ENCODE results near the gene OCA2.
"Not testable (repeated sequence)": the region's sequence is repeated elsewhere in the genome, so short reads cannot be mapped to it uniquely, and the experiment has no call there.

Gene OCA2

DNA sequence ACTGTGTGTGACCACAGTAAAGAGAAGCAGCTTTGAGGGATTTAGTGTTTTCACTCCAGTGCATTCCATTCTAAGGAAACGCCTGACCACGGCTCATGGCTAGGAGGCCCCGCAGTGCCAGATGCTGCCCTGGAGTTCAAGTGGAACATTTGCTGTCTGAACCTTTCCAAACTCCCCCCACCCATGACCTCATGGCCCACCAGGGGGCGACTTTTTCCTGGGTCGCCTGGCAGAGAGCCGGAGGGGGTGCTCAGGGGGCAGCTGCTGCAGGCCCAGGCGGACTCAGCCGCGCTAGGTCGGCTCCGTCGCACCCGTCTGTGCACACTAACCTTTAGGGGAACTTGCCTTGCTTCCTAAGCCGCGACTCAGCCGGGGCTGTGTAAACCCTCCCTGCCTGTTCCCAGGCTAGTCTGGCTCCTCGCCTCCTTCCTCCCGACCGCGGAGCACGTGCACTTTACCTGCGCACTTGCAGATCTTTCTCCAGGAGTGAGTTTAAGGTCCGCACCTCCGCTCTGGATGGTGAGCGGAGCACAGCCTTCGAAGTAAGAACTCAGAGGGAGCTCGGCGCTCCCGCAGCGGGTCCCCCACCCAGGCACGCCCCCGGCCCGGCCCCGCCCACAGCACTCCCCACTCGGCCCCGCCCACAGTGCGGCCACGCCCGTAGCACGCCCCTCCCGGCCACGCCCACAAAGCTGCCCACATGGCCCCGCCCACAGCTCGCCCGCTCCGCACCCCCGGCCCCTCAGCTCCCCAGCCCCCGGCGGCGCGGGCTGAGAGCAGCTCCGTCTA lies at the start of gene OCA2:
OCA2 (minus strand) TSS at position 550 of the 789 bp plus-strand sequence. CDS start 17,441 bp downstream, outside the sequence.
- DNase-seq (ENCODE audit: low read depth): no peak

DNA sequence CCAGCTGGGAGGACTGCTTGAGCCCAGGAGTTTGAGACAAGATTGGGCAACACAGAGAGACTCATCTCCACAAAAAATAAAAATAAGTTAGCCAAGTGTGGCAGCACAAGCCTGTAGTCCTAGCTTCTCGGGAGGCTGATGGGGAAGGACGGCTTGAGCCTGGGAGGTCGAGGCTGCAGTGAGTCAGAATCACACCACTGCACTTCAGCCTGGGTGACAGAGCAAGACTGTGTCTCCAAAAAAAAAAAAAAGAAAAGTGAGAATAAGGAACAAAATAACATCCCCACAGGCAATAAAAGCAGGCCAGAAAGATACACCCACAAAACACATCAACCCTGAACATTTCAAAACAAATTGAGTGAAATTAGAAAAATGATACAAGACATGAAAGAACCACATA lies 48.7 kb upstream of the OCA2 start:
- DNase-seq (ENCODE audit: low read depth): no peak

DNA sequence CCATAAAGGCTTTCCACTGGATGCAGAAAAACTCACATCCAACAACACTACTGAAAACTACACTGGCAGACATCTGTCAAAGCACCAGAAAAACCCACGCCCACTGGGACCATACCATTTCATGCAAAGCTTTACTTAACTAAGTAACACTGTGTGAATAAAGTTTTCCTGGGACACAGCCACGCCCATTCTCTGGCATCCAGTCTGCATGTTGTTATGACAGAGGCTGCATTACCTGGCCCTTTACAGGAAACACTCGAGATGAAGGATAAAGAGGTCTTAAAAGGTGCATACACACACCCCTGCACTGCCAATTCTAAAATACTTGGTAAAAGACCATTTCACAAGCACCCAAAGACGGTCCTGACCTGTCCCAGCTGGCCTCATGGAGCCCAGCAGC lies 46.3 kb upstream of the OCA2 start:
- DNase-seq (ENCODE audit: low read depth): not testable (repeated sequence)

DNA sequence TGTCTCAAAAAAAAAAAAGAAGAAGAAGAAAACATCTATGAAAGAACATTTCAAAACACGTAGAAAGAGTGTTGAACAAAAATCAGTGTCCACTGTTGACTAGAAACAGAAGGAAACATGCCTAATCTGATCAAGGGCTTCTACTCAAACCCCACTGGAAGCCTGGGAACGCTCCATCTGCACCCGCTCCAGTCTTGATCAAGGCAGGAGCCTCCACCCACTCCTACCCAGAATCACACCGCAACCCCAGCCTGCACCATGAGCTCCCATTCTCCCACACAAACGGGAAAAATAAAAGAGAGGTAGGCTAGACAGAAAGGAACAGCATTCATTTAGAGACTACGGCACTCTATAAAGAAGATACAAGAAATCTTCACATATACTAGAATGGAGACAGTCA lies 40.9 kb upstream of the OCA2 start:
- DNase-seq (ENCODE audit: low read depth): no peak

DNA sequence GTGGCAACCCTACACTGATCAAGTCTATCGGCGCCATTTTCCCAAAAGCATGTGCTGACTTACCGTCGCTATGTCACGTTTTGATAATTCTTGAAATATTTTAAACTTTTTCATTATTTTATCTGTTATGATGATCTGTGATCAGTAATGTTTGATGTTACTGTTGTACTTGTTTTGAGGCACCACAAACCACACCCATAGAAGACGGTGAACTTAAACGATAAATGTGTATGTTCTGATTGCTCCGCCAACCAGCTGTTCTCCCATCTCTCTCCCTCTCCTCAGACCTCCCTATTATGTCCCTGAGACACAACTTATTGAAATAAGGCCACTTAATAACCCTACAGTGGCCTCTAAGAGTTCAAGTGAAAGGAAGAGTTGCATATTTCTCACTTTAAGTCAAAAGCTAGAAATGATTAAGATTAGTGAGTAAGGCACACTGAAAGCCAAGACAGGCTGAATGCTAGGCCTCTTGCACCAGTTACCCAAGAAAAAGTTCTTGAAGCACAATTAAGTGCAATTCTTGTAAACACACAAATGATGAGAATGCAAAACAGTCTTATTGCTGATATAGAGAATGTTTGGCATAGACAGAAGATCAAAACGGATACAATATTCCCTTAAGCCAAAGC lies 38.4 kb upstream of the OCA2 start:
- DNase-seq (ENCODE audit: low read depth): not testable (repeated sequence)

DNA sequence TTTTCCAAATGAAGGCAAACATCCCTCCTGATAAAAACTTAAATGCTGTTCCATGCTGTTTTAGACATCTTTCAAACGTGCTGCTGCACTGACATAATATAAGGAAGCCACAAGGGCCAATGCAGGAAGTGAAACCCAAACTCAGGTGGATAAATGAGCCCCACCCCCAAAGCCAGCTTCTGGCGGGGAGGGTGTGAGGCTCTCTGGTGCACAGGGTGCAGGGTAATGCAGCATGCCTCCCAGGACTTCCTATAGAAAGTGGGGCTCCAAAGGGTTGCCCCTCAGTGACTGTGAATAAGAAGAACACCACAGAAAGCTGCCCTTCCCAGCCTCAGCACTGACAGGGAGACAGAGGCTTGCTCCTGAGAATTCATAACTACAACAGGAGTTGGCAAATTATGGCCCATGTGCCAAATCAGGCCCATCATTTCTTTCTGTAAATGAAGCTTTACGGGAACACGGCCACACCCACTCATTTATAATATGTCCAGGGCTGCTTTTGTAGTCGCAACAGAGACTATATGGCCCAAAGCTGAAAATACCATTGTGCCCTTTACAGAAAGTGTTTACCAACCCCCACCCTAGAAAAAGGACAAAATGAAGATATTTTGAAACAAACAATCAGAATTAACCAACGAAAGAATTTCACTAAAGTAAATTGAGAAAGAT lies 37.3 kb upstream of the OCA2 start:
- DNase-seq (ENCODE audit: low read depth): not testable (repeated sequence)

DNA sequence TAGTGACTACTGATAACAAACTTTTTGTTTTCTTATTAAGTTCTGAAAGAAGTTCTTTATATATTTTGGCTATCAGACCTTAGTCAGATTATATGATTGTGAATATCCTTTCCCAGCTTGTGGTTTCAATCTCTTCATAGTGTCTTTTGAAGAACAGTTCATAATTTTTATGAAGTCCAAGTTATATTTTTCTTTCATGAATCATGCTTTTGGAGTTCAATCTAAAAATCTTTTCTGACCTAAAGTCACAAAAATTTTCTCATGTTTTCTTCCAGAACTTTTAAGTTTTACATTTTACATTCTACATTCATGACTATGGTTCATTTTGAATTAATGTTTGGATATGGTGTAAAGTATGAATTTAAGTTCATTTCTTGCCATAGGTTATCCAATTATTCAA lies 34.2 kb upstream of the OCA2 start:
- DNase-seq (ENCODE audit: low read depth): no peak

DNA sequence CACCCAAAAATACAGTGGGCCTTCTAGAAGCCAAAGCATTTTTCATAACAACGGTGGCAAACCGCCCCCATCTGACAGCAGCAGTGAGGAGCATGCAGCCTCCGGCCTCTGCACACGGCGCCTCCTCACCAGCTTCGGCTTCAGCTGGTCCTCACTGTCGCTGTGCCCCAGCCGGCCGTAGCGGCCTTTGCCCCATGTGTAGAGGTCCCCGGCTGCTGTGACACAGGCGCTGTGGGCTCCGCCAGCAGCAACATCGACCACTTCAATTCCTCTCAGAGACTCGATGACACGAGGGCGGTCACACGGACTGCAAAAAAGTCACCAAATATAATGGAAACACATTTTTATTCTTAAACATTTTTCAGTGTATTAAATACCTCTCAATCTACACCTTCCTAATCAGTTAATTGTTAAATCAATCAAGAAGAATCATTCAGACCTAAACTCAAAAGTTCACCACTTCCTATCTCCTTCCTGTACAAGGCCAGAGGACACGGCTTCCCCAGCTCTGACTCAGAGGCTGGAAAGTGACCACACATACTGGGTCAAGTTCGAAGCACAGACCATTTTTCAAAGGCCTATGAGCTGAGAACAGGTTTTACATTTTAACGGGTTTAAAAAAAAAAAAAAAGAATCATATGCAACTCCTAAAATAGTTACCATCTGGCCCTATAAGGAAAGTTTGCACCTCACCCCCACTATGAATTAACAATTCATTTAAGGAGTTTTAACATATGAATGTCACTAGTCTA lies 33.6 kb upstream of the OCA2 start:
- DNase-seq (ENCODE audit: low read depth): no peak

DNA sequence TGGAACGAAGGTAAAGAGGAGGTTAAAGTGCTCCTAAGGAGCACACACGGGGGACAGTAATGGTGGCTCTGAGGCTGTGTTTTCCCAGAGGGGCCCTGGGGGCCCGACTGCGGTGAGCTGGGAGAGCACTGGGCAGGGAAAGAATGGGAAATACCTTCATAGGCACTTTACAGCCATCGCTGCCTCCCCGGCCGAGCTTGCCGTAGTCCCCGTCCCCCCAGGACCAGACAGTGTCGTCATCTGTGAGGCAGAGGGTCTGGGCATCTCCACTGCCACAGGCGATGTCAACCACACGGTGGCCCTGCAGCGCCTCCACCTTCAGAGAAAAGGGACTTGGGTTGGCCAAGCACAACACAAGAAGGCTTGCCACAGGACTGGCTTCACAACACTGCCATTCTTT lies 32.8 kb upstream of the OCA2 start:
- no peak for DNase-seq (ENCODE audit: low read depth)

DNA sequence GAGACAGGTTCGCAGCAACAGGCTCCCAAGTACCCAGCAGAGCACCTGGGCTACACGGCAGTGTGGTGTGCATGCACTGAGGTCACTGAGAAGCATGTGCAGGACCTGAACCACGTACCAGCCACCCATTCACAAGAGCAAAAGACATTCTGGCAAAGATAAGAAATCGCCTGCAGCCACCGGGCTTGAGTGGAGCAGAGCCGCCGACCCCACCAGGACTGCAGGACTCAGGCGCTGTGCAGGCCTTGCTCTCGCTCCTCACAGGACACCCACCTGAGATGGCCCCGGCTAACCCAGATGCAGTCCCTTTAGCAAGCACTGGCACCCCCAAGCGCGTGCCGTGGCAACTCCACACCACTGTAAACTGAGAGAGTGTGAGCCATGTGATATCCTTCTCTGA lies 32.3 kb upstream of the OCA2 start:
- no peak for DNase-seq (ENCODE audit: low read depth)

DNA sequence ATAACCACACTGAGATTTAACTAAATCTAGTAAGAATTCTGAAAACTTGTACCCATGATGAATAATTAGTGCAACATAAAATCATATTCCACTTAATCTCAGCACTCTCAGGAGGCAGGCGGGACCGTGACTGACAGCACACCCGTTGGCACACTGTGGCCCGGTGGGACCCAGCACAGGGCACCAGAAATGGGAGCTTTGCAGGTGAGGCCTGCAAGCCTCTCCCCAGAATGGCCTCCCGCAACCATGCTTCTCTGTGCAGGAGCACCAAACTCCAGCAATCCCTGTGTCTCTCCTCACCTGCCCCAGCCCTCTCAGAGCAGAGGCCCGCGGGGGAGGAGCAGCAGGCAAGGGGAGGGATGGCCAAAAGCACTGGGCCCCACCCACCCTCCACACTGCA lies 31.5 kb upstream of the OCA2 start:
- DNase-seq (ENCODE audit: low read depth): no peak

DNA sequence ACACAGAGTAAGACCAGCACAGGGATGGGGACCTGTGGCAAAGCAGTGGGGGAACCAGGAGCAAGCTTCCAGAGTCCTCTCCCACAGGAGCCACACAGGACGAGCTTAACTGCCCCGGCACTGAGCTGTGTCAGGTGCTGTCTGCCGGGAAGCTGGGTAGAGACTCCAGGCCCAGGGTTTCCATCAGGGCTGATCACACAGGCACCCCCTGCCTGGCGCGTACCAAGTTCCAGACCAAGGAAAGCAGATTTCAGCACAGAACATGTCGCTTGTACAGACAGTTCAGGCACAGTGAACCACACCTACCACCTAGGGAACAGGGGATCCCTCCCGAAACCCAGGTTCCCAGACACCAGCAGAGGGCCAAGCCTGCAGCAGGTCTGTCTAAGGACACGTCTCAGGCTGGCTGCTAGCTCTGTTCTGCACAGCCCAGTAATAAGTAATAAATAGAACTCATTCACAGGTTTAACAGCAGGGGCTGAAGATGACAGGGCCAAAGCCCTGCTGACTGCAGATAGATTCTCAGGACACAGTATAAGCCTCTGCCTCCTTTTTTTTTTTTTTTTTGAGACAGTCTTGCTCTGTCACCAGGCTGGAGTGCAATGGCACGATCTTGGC lies 30.2 kb upstream of the OCA2 start:
- no peak for DNase-seq (ENCODE audit: low read depth)

DNA sequence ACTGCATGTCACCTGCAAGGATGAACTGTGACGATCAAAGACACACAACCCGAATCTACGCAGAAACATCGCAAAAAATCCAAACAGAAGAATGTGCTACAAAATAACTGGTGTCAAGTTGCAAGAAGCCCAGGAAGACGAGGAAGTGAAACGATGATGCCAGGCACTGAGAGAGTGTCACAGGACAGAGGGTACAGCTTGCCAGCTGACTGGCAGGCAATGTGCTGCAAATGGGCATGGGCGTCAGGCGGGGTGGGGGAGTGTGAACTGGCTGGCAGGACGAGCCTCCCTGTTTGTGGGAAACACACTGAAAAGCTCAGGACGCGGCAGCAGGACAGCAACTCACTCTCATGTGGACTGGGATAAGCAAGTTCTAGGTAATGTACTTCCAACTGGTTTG lies 28.9 kb upstream of the OCA2 start:
- no peak for DNase-seq (ENCODE audit: low read depth)

DNA sequence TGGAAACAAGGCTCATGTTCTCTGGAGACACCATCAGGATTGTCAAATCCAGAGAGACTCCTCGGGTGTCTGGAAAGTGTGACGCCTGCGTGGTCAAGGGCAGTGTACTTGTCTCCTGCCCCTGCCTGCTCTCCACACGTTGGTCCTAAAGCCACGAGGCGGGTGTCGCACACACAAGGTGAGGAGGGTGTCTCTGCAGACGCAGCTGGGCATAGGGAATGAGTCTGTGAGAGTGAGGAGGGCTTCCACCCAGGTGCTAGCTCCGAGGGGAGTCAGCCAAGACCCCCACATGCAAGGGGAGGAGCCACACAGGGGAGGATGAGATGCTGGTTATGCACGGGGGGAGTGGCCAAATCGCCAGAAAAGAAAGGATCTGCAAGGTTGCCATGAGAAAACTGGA lies 27.9 kb upstream of the OCA2 start:
- DNase-seq (ENCODE audit: low read depth): no peak

DNA sequence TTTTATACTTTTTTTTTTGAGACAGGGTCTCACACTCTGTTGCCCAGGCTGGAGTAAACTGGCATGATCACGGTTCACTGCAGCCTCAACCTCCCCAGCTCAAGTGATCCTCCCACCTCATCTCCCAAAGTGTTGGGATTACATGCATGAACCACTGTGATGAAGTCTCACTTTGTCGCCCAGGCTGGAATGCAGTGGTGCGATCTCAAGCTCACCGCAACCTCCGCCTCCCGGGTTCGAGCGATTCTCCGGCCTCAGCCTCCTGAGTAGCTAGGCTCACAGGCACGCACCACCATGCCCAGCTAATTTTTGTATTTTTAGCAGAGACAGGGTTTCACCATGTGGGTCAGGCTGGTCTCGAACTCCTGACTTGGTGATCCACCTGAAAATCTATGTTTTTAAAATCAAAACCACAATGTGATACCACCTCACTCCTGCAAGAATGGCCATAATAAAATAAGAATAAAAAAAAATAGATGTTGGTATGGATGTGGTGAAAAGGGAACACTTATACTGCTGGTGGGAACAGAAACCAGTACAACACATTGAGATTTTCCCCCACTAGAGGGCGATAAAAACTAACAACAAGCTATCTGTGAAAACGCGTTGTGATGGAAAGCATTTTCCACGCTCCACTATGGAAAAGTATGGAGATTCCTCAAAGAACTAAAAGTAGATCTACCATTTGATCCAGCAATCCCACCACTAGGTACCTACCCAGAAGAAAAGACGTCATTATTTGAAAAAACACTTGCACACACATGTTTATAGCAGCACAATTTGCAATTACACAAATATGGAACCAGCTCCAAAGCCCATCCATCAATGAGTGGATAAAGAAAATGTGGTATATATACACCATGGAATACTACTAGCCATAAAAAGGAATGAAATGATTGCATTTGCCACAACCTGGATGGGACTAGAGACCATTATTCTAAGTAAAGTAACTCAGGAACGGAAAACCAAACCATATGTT lies 26.8 kb upstream of the OCA2 start:
- DNase-seq (ENCODE audit: low read depth): no peak

DNA sequence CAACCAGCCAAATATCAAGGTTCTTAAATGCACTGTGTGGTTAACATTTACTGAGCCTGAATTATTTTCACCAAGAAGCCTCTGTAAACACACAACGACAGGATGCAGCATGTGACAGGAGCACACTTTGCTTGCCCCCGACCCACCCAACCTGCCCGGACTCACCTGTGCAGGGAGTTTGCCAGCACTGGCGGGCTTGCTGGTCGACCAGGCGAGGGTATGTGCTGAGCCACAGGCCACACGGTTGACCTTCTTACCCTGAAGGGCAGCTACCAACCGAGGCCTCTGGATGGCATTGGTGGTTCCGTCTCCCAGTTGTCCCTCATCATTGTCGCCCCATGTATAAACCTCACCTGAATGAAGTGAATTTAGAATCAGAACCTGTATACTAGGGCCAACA lies 25.7 kb upstream of the OCA2 start:
- DNase-seq (ENCODE audit: low read depth): no peak

DNA sequence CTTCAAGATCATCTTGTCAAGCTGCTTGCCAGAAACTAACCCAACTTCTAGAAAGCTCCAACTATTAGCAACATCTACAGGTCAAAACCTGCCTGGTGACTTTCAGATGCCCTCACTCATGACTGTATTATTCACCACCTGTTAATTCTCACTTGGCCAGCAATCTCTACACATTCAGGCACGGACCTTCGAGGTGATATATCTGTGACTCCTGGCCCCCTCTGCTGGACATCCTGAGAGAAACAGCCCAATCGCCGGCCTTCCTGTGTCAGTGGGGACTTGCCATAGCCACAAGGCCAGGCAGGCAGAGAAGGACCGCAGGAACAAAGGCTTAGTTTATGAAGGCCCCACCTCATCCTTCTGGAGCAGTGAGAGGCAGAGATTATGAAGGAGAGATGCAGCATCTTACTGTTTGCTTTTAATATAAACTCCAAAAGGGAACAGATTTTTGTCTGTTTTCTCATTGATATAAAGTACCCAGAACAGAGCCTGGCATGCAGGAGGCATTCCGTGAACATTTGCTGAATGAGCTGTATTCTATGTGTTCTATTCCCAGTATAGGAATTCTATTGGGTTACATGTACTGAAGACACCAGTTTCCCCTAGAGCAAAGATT lies 24.4 kb upstream of the OCA2 start:
- no peak for DNase-seq (ENCODE audit: low read depth)

DNA sequence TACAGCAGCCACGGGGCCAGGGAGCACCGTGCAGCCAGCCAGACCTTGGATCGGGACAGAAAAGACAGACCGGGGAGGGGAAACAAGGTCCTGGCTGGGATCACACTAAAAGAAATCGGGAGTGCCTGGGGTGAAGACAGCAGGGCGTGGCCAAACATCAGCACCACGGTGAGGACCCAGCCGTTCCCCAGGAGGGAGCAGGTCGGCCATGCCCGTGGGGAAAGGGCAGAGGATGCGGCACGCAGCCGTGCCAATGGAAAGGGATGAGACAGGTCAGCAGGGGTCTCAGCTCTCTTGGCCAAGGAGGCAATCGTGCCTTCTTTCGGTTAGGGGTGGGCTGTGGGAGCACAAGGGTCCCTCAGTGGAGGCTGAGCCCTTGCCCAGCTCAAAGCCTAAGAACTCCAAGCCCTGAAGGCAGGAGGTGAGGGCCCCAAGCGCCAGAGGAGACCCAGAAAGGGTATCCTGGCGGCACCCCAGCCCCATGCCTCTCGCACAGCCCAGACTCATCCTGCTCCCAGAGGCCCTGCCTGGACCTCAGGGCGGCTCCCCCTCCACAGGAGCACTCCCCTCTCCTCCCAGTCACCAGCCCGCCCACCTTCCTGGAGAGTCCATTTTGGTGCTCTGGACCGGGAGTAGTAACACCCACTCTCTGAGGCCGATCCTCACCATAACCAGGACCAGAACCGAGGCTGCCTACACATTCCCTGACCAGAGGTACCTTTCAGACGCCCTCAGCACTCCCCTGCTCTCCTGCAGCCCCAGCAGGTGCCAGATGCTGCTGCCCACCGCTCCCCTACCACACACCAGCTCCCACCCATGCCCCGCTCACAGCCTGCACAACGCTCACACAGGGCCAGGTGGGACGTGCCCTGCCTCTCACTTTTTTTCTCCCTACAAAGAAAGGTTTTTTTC lies 23.2 kb upstream of the OCA2 start:
- no peak for DNase-seq (ENCODE audit: low read depth)

DNA sequence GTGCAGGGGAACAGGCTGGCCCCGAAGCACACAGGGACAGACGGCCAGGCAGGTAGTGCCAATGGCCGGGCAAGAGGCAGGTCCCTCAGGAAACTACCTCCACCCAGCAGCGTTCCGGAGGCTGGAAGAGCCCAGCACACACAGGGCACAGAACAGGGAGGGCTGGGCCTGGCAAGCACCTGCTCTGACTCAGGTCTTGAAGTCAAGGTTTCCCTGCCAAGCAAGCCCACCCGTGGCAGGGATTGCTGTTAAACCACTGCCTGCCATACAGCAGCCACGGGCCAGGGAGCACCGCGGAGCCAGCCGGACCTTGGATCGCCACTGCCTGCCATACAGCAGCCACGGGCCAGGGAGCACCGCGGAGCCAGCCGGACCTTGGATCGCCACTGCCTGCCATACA lies 22.5 kb upstream of the OCA2 start:
- not testable (repeated sequence) for DNase-seq (ENCODE audit: low read depth)

DNA sequence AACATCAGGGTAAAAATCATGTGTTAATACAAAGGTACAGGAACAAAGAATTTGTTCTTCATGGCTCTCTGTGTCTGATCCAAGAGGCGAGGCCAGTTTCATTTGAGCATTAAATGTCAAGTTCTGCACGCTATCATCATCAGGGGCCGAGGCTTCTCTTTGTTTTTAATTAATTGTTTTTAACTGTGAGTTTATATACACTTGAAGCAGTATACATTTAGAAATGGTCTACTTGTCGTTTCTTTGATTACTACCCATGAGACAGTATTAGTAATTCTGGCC lies 21.2 kb upstream of the OCA2 start:
- no peak for DNase-seq (ENCODE audit: low read depth)

All from stimulated activated CD8-positive, alpha-beta memory T cell treated with anti-CD3 and anti-CD28 coated beads, Interleukin-15, amount 100 ng/mL, for 24 hours (primary cell).